HepG2 (cell line): ENCODE data around the gene LSR. TPM values are rescaled to one million over a fixed set of nuclear protein-coding genes. Genes with fewer than 3 reads are reported as not detected.
A peak's percentile ranks its signal among the peaks of the same experiment; 100 is the strongest.

Experiments
- ATAC-seq: fragments of 200-7000 bp; cut with Tn5 transposase; 3 replicates; pipeline ENCODE4 v1.9.1; 2020; ENCODE audit warnings: mild to moderate bottlenecking, moderate library complexity
- BruUV-seq: library from RNA; stranded (reverse); fragments of 400-500 nt; replicated peaks from 2 replicates; lab custom pipeline; 2021; lab: Mats Ljungman, UMichigan
- CTCF ChIA-PET: fragments of 300-600 bp; formaldehyde crosslinking; extraction: SDS; loops from one replicate; lab custom pipeline; 2021; ENCODE audit warnings: low total read pairs, inconsistent platforms, low intra/inter-chr PET ratio; lab: Yijun Ruan, JAX
- POLR2A ChIA-PET: fragments of 350-600 bp; sonication (Branson Sonifier 250); formaldehyde crosslinking; loops from one replicate; lab custom pipeline; 2020; ENCODE audit warnings: antibody characterized with exemption, inconsistent platforms; lab: Yijun Ruan, JAX
- DNase-seq: peaks from one replicate; pipeline ENCODE4 v3.0.0-alpha.2; 2015; ENCODE audit warnings: low spot score
- FAIRE-seq: peaks from 3 replicates; lab custom pipeline; 2011; peaks lifted over from hg19 to GRCh38; lab: Jason Lieb, UNC
- H2AFZ ChIP-seq: one replicate; pipeline ENCODE4 v1.6.1; 2011; ENCODE audit warnings: low read length, inconsistent platforms
- H3K27ac ChIP-seq: fragments of 300-600 bp; 3 replicates; pipeline ENCODE4 v1.8.0; 2011; ENCODE audit warnings: mixed run types, mild to moderate bottlenecking, mixed read lengths, low read length, inconsistent platforms; ENCODE audit not compliant: insufficient read depth; ENCODE audit errors: extremely low read length
- H3K27me3 ChIP-seq, 2 experiments: fragments of 200-600 bp in 1 of 2; 2 replicates in 1 of 2; 3 replicates in 1 of 2; pipeline versions ENCODE4 v1.6.0 to v1.8.0; 2011; ENCODE audit warnings: low read length in 2 of 2, mild to moderate bottlenecking in 2 of 2, moderate library complexity in 2 of 2, inconsistent platforms in 1 of 2; ENCODE audit not compliant: insufficient read depth in 2 of 2, control insufficient read depth in 1 of 2
- H3K36me3 ChIP-seq, 2 experiments: fragments of 200-600 bp in 1 of 2; replicated peaks in 1 of 2; 2 replicates in 1 of 2; 3 replicates in 1 of 2; pipeline versions ENCODE4 v1.5.1 to v1.8.0; 2011; ENCODE audit warnings: low read length in 2 of 2, inconsistent platforms in 1 of 2; ENCODE audit not compliant: insufficient read depth in 2 of 2, control insufficient read depth in 1 of 2
- H3K4me1 ChIP-seq: 2 replicates; pipeline ENCODE4 v1.5.1; 2012; ENCODE audit warnings: low read length, inconsistent platforms; ENCODE audit not compliant: insufficient read depth
- H3K4me2 ChIP-seq: 2 replicates; pipeline ENCODE4 v1.6.0; 2011; ENCODE audit warnings: low read depth, low read length, inconsistent platforms
- H3K4me3 ChIP-seq, 3 experiments: fragments of 200-600 bp in 1 of 3; sonication (generic), shearing (Covaris generic) in 1 of 3; replicated peaks in 1 of 3; 2 replicates each; pipeline ENCODE4 v1.5.1; 2011 to 2016; ENCODE audit warnings: low read length in 3 of 3, inconsistent platforms in 2 of 3, low read depth in 2 of 3, mild to moderate bottlenecking in 2 of 3, control low read depth in 1 of 3, mixed read lengths in 1 of 3; ENCODE audit not compliant: insufficient read depth in 1 of 3
- H3K79me2 ChIP-seq: one replicate; pipeline ENCODE4 v1.6.1; 2011; ENCODE audit warnings: low read length, inconsistent platforms; ENCODE audit not compliant: insufficient read depth
- H3K9ac ChIP-seq: 2 replicates; pipeline ENCODE4 v1.6.0; 2011; ENCODE audit warnings: mild to moderate bottlenecking, low read depth, low read length, inconsistent platforms; ENCODE audit not compliant: insufficient read depth
- H3K9me3 ChIP-seq: 2 replicates; pipeline ENCODE4 v1.5.1; 2012; ENCODE audit warnings: mild to moderate bottlenecking, low read length
- H4K20me1 ChIP-seq: 2 replicates; pipeline ENCODE4 v1.6.0; 2011; ENCODE audit warnings: inconsistent platforms, mild to moderate bottlenecking, low read length, moderate library complexity; ENCODE audit not compliant: insufficient read depth
- SRF ChIP-seq: IDR thresholded peaks from 2 replicates; pipeline ENCODE4 v1.6.1; 2011; ENCODE audit warnings: mild to moderate bottlenecking, low read depth, low read length, moderate library complexity
- ZNF121 ChIP-seq: sonication (generic); formaldehyde crosslinking; IDR thresholded peaks from 2 replicates; pipeline ENCODE4 v1.5.0; 2020; ENCODE audit warnings: mild to moderate bottlenecking, missing genetic modification reagents
- ZNF629 ChIP-seq: sonication (generic); formaldehyde crosslinking; conservative IDR thresholded peaks from 2 replicates; pipeline ENCODE4 v1.5.0; 2020; ENCODE audit warnings: missing genetic modification reagents
- WGBS: methylation state at CpG from one replicate; pipeline ENCODE4 v1.1.6; 2017; ENCODE audit warnings: low lambda C conversion rate; 5-methylcytosine and 5-hydroxymethylcytosine counted together
- in situ Hi-C: cut with HindIII; loops from 2 replicates; pipeline ENCODE4 v1.10.0; 2017; ENCODE audit warnings: low pct_unique_long_range_greater_than_20kb; ENCODE audit not compliant: extremely low pct_ligation_motif_present
- intact Hi-C: fragments of 100-400 bp; cut with micrococcal nuclease; formaldehyde crosslinking; loops from one replicate; pipeline ENCODE4 v1.10.0; 2022; ENCODE audit not compliant: unreplicated experiment
- polyA plus RNA-seq, 8 experiments: library from polyadenylated mRNA; depleted of rRNA in 3 of 8; stranded (reverse) in 7 of 8; unstranded in 1 of 8; fragments of >200 nt; fragmentation: Illumina TruSeq in 4 of 8; extraction: Trizol in 4 of 8; gene quantifications; 2 replicates each; pipeline versions ENCODE4 v1.2.1 to v1.2.3, GENCODE V29; 2011 to 2016; ENCODE audit warnings: low read depth in 4 of 8, missing spikeins in 1 of 8, mixed read lengths in 1 of 8; ENCODE audit not compliant: insufficient read depth in 1 of 8
- total RNA-seq, 5 experiments: library from RNA; depleted of rRNA; stranded (reverse); fragments of >200 nt; fragmentation: Illumina TruSeq; extraction: Trizol; gene quantifications; 2 replicates each; pipeline ENCODE4 v1.2.3, GENCODE V29; 2016; ENCODE audit warnings: low read depth in 1 of 5
- TF ChIP-seq, protein P1 (sequence below): sonication (generic); formaldehyde crosslinking; IDR thresholded peaks from 2 replicates; pipeline ENCODE4 v1.5.0; 2020; ENCODE audit warnings: mild to moderate bottlenecking, missing genetic modification reagents
- TF ChIP-seq, protein P2 (sequence below): sonication (generic); formaldehyde crosslinking; IDR thresholded peaks from 2 replicates; pipeline ENCODE4 v1.5.1; 2020; ENCODE audit warnings: mild to moderate bottlenecking, missing genetic modification reagents, moderate library complexity

The LSR gene
- total and polyA plus RNA-seq, 2 of the 13 experiments (the other 11 are each of a cell fraction or from before 2014, with no cell fraction given): 29.2 to 79.2 TPM

DNA sequence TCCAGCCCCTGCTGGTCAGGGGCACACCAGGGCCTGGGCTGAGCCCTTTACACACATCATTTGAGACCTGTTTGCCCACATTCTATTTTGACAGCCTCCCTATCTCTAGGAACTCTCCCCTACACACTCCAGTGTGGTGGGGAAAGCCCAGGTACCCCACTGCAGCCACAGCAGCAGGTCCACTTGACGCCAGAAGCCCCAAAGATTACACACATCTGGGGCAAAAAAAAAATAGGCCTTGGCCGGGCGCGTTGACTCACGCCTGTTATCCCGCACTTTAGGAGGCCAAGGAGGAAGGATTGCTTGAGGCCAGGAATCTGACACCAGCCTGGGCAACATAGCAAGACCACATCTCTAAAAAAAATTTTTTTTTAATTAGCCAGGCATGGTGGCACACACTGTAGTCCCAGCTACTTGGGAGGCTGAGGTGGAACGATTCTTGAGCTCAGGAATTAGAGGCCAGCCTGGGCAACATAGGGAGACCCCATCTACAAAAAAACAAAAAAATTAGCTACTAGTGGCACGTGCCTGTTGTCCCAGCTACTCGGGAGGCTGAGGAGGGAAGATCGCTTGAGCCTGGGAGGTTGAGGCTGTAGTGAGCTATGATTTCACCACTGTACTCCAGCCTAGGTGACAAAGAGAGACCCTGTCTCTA is 62.1 kb downstream of the LSR start:
- H3K4me3 ChIP-seq: no peak overlapping the region
- H3K9ac ChIP-seq: no peak overlapping the region
- H2AFZ ChIP-seq: no peak overlapping the region
- no peaks in the 10 kb centered on the region for H3K9me3 ChIP-seq
- ChIA-PET POLR2A (interaction anchor here (1.1 kb wide), 1 partner anchor 30 kb away, joined by 3 read pairs; no protein-coding TSS in a partner anchor), CTCF (no interaction called here)
- no peak for TF ChIP-seq ZNF629 (CRISPR knock-in tag)
- TF ChIP-seq ZNF121 (CRISPR knock-in tag): peak; percentile 60
- TF ChIP-seq, protein P1, sequence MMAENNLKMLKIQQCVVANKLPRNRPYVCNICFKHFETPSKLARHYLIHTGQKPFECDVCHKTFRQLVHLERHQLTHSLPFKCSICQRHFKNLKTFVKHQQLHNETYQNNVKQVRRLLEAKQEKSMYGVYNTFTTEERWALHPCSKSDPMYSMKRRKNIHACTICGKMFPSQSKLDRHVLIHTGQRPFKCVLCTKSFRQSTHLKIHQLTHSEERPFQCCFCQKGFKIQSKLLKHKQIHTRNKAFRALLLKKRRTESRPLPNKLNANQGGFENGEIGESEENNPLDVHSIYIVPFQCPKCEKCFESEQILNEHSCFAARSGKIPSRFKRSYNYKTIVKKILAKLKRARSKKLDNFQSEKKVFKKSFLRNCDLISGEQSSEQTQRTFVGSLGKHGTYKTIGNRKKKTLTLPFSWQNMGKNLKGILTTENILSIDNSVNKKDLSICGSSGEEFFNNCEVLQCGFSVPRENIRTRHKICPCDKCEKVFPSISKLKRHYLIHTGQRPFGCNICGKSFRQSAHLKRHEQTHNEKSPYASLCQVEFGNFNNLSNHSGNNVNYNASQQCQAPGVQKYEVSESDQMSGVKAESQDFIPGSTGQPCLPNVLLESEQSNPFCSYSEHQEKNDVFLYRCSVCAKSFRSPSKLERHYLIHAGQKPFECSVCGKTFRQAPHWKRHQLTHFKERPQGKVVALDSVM (CRISPR knock-in tag): 0 out of 2 replicates have a peak, but pooled peaks have one; percentile 51
- no peak overlapping the region for H3K4me2 ChIP-seq
- ATAC-seq (peak; percentile 16), FAIRE-seq (no peak), DNase-seq (no peak)
- H4K20me1 ChIP-seq: no peaks in the 10 kb centered on the region
- intact Hi-C loops (no loop called here), in situ Hi-C loops (no loop called here)
- peaks cover 99% of the 10 kb centered on the region for H3K4me1 ChIP-seq
- no peak overlapping the region for H3K27ac ChIP-seq
- no peaks in the 10 kb centered on the region for H3K79me2 ChIP-seq
- no TSS peak for BruUV-seq
- no peaks in the 10 kb centered on the region for H3K27me3 ChIP-seq
- H3K36me3 ChIP-seq: no peaks in the 10 kb centered on the region
- 89% methylated on average over 9 of the region's 10 CpGs for WGBS

DNA sequence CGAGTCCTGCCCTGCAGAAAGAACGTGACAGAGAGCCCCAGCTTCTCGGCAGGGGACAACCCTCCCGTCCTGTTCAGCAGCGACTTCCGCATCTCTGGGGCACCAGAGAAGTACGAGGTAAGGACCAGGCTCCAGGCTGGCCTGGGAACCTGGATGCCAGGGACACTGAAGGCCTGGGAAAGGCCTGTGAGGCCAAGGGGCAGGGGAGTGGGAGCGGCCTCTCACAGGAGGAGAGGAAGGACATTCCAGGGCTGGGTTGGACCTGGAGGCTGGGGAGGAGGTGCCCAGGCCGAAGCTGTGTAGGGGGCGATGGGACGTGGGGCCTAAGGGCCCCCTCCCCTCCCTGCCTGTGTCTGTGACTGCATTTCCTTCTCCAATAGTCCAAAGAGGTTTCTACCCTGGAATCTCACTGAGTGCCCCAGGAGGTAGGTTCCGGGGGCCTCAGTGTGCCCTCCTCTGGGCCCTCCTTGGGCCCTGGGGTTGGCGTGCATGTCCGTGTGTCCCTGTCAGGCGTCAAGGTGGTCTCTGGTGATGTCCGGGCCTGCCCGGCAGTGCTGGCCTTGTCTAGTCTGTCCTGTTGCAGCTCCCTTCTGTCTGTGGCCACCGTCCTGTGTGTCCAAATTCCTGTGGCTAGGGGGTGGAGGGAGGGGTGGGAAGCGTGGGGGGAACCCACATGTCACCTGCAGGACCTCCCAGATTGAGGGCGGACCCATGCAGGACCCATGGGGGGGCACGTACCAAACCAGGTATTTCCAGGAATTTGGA is 63.3 kb downstream of the LSR start:
- H3K27me3 ChIP-seq: no peaks in the 10 kb centered on the region
- no peaks in the 10 kb centered on the region for H3K9me3 ChIP-seq
- FAIRE-seq (no peak), ATAC-seq (no peak), DNase-seq (no peak)
- H3K4me3 ChIP-seq: no peak overlapping the region
- in situ Hi-C loops (no loop called here), intact Hi-C loops (no loop called here)
- no peak overlapping the region for H2AFZ ChIP-seq
- POLR2A ChIA-PET: no interaction called here
- no peak overlapping the region for H3K27ac ChIP-seq
- no peaks in the 10 kb centered on the region for H4K20me1 ChIP-seq
- no peaks in the 10 kb centered on the region for H3K36me3 ChIP-seq
- H3K79me2 ChIP-seq: no peaks in the 10 kb centered on the region
- CTCF ChIA-PET: no interaction called here
- no peak overlapping the region for H3K4me2 ChIP-seq
- peaks cover 99% of the 10 kb centered on the region for H3K4me1 ChIP-seq
- BruUV-seq: no TSS peak
- no peak overlapping the region for H3K9ac ChIP-seq
- no peak for TF ChIP-seq SRF
- TF ChIP-seq, protein P2, sequence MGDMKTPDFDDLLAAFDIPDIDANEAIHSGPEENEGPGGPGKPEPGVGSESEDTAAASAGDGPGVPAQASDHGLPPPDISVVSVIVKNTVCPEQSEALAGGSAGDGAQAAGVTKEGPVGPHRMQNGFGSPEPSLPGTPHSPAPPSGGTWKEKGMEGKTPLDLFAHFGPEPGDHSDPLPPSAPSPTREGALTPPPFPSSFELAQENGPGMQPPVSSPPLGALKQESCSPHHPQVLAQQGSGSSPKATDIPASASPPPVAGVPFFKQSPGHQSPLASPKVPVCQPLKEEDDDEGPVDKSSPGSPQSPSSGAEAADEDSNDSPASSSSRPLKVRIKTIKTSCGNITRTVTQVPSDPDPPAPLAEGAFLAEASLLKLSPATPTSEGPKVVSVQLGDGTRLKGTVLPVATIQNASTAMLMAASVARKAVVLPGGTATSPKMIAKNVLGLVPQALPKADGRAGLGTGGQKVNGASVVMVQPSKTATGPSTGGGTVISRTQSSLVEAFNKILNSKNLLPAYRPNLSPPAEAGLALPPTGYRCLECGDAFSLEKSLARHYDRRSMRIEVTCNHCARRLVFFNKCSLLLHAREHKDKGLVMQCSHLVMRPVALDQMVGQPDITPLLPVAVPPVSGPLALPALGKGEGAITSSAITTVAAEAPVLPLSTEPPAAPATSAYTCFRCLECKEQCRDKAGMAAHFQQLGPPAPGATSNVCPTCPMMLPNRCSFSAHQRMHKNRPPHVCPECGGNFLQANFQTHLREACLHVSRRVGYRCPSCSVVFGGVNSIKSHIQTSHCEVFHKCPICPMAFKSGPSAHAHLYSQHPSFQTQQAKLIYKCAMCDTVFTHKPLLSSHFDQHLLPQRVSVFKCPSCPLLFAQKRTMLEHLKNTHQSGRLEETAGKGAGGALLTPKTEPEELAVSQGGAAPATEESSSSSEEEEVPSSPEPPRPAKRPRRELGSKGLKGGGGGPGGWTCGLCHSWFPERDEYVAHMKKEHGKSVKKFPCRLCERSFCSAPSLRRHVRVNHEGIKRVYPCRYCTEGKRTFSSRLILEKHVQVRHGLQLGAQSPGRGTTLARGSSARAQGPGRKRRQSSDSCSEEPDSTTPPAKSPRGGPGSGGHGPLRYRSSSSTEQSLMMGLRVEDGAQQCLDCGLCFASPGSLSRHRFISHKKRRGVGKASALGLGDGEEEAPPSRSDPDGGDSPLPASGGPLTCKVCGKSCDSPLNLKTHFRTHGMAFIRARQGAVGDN (CRISPR knock-in tag): peak; percentile 33; the same call in 1 of the 2 replicates
- WGBS: 92% methylated on average over 17 of the region's 21 CpGs
